Tibial nerve (tissue), 4 donors: Measurements from ENCODE around the gene PTGES3.

Source experiments
- CTCF ChIP-seq, 5 experiments: fragments of 200-600 bp in 3 of 5; fragments of 450-650 bp in 2 of 5; sonication (generic) in 3 of 5; IDR thresholded peaks; one replicate each; pipeline ENCODE4 v1.5.1; 2016 to 2019; ENCODE audit warnings: antibody characterized with exemption in 5 of 5, mild to moderate bottlenecking in 3 of 5, moderate library complexity in 2 of 5
- EP300 ChIP-seq, 2 donors: sonication (generic); formaldehyde crosslinking; IDR thresholded peaks; one replicate each; pipeline ENCODE4 v1.6.1; 2017; ENCODE audit warnings: antibody characterized with exemption in 2 of 2, mild to moderate bottlenecking in 1 of 2
- POLR2A ChIP-seq, 2 donors: fragments of 450-650 bp; IDR thresholded peaks; one replicate each; pipeline ENCODE4 v1.6.1; 2017; ENCODE audit warnings: antibody characterized with exemption in 2 of 2, mild to moderate bottlenecking in 2 of 2, moderate library complexity in 2 of 2

GRCh38 chr12:56718636-56719035 is 30.6 kb upstream of the PTGES3 start:
- TF ChIP-seq CTCF (IDR thresholded peaks at IDR 0.05) (no peak), POLR2A (IDR thresholded peaks at IDR 0.05) (no peak), EP300 (IDR thresholded peaks at IDR 0.05) (no peak)
